HepG2 (cell line): Measurements from ENCODE around the gene BBS9. TPM values are rescaled to one million over a fixed set of nuclear protein-coding genes. Genes with fewer than 3 reads are reported as not detected.

Source experiments
- ATAC-seq: fragments of 200-7000 bp; cut with Tn5 transposase; 3 replicates; pipeline ENCODE4 v1.9.1; 2020; ENCODE audit warnings: mild to moderate bottlenecking, moderate library complexity
- BruUV-seq: library from RNA; stranded (reverse); fragments of 400-500 nt; replicated peaks from 2 replicates; lab custom pipeline; 2021; lab: Mats Ljungman, UMichigan
- CTCF ChIA-PET: fragments of 300-600 bp; formaldehyde crosslinking; extraction: SDS; loops from one replicate; lab custom pipeline; 2021; ENCODE audit warnings: low total read pairs, inconsistent platforms, low intra/inter-chr PET ratio; lab: Yijun Ruan, JAX
- POLR2A ChIA-PET: fragments of 350-600 bp; sonication (Branson Sonifier 250); formaldehyde crosslinking; loops from one replicate; lab custom pipeline; 2020; ENCODE audit warnings: antibody characterized with exemption, inconsistent platforms; lab: Yijun Ruan, JAX
- DNase-seq: peaks from one replicate; pipeline ENCODE4 v3.0.0-alpha.2; 2015; ENCODE audit warnings: low spot score
- FAIRE-seq: peaks from 3 replicates; lab custom pipeline; 2011; peaks lifted over from hg19 to GRCh38; lab: Jason Lieb, UNC
- H2AFZ ChIP-seq: one replicate; pipeline ENCODE4 v1.6.1; 2011; ENCODE audit warnings: low read length, inconsistent platforms
- H3K27ac ChIP-seq: fragments of 300-600 bp; 3 replicates; pipeline ENCODE4 v1.8.0; 2011; ENCODE audit warnings: mixed run types, mild to moderate bottlenecking, mixed read lengths, low read length, inconsistent platforms; ENCODE audit not compliant: insufficient read depth; ENCODE audit errors: extremely low read length
- H3K27me3 ChIP-seq, 2 experiments: fragments of 200-600 bp in 1 of 2; 2 replicates in 1 of 2; 3 replicates in 1 of 2; pipeline versions ENCODE4 v1.6.0 to v1.8.0; 2011; ENCODE audit warnings: low read length in 2 of 2, mild to moderate bottlenecking in 2 of 2, moderate library complexity in 2 of 2, inconsistent platforms in 1 of 2; ENCODE audit not compliant: insufficient read depth in 2 of 2, control insufficient read depth in 1 of 2
- H3K36me3 ChIP-seq, 2 experiments: fragments of 200-600 bp in 1 of 2; replicated peaks in 1 of 2; 2 replicates in 1 of 2; 3 replicates in 1 of 2; pipeline versions ENCODE4 v1.5.1 to v1.8.0; 2011; ENCODE audit warnings: low read length in 2 of 2, inconsistent platforms in 1 of 2; ENCODE audit not compliant: insufficient read depth in 2 of 2, control insufficient read depth in 1 of 2
- H3K4me1 ChIP-seq: 2 replicates; pipeline ENCODE4 v1.5.1; 2012; ENCODE audit warnings: low read length, inconsistent platforms; ENCODE audit not compliant: insufficient read depth
- H3K4me2 ChIP-seq: 2 replicates; pipeline ENCODE4 v1.6.0; 2011; ENCODE audit warnings: low read depth, low read length, inconsistent platforms
- H3K4me3 ChIP-seq, 3 experiments: fragments of 200-600 bp in 1 of 3; sonication (generic), shearing (Covaris generic) in 1 of 3; replicated peaks in 1 of 3; 2 replicates each; pipeline ENCODE4 v1.5.1; 2011 to 2016; ENCODE audit warnings: low read length in 3 of 3, inconsistent platforms in 2 of 3, low read depth in 2 of 3, mild to moderate bottlenecking in 2 of 3, control low read depth in 1 of 3, mixed read lengths in 1 of 3; ENCODE audit not compliant: insufficient read depth in 1 of 3
- H3K79me2 ChIP-seq: one replicate; pipeline ENCODE4 v1.6.1; 2011; ENCODE audit warnings: low read length, inconsistent platforms; ENCODE audit not compliant: insufficient read depth
- H3K9ac ChIP-seq: 2 replicates; pipeline ENCODE4 v1.6.0; 2011; ENCODE audit warnings: mild to moderate bottlenecking, low read depth, low read length, inconsistent platforms; ENCODE audit not compliant: insufficient read depth
- H3K9me3 ChIP-seq: 2 replicates; pipeline ENCODE4 v1.5.1; 2012; ENCODE audit warnings: mild to moderate bottlenecking, low read length
- H4K20me1 ChIP-seq: 2 replicates; pipeline ENCODE4 v1.6.0; 2011; ENCODE audit warnings: inconsistent platforms, mild to moderate bottlenecking, low read length, moderate library complexity; ENCODE audit not compliant: insufficient read depth
- ATF7 ChIP-seq, 2 experiments: fragments of 450-650 bp in 1 of 2; sonication (generic) in 1 of 2; formaldehyde crosslinking in 1 of 2; IDR thresholded peaks; 2 replicates each; pipeline versions ENCODE4 v1.4.0 to v1.6.1; 2016 to 2020; ENCODE audit warnings: antibody characterized with exemption in 1 of 2, mild to moderate bottlenecking in 1 of 2, missing genetic modification reagents in 1 of 2
- CREB1 ChIP-seq, 2 experiments: fragments of 450-650 bp in 1 of 2; IDR thresholded peaks; 2 replicates each; pipeline ENCODE4 v1.6.1; 2016 to 2017; ENCODE audit warnings: control low read depth in 1 of 2, mild to moderate bottlenecking in 1 of 2, missing compliant biosample characterization in 1 of 2, missing genetic modification characterization in 1 of 2
- KDM3A ChIP-seq: IDR thresholded peaks from 2 replicates; pipeline ENCODE4 v1.6.1; 2018; ENCODE audit warnings: low read depth, missing compliant biosample characterization
- KLF9 ChIP-seq: IDR thresholded peaks from 2 replicates; pipeline ENCODE4 v1.6.1; 2016; ENCODE audit warnings: low read depth
- RBAK ChIP-seq: sonication (generic); formaldehyde crosslinking; IDR thresholded peaks from 2 replicates; pipeline ENCODE4 v1.5.1; 2020; ENCODE audit warnings: mild to moderate bottlenecking, missing genetic modification reagents
- SIN3A ChIP-seq: IDR thresholded peaks from 2 replicates; pipeline ENCODE4 v1.6.1; 2011; ENCODE audit warnings: low read depth, mild to moderate bottlenecking, control low read depth, low read length, borderline replicate concordance
- TMF1 ChIP-seq: sonication (generic); formaldehyde crosslinking; IDR thresholded peaks from 2 replicates; pipeline ENCODE4 v1.8.1; 2022; ENCODE audit warnings: low read depth, missing genetic modification reagents
- ZIK1 ChIP-seq: sonication (generic); formaldehyde crosslinking; IDR thresholded peaks from 2 replicates; pipeline ENCODE4 v1.5.0; 2020; ENCODE audit warnings: mild to moderate bottlenecking, low read depth, missing genetic modification reagents, borderline replicate concordance
- ZMYM3 ChIP-seq: sonication (generic); formaldehyde crosslinking; IDR thresholded peaks from 2 replicates; pipeline ENCODE4 v1.5.1; 2020; ENCODE audit warnings: mild to moderate bottlenecking, missing genetic modification reagents
- ZNF263 ChIP-seq: sonication (generic); formaldehyde crosslinking; IDR thresholded peaks from 2 replicates; pipeline ENCODE4 v1.4.0; 2020; ENCODE audit warnings: missing genetic modification reagents
- ZNF343 ChIP-seq: sonication (generic); formaldehyde crosslinking; IDR thresholded peaks from 2 replicates; pipeline ENCODE4 v1.4.0; 2020; ENCODE audit warnings: mild to moderate bottlenecking, missing genetic modification reagents
- ZNF414 ChIP-seq: sonication (generic); formaldehyde crosslinking; IDR thresholded peaks from 2 replicates; pipeline ENCODE4 v1.5.0; 2020; ENCODE audit warnings: missing genetic modification reagents
- ZNF460 ChIP-seq: sonication (generic); formaldehyde crosslinking; IDR thresholded peaks from 2 replicates; pipeline ENCODE4 v1.5.1; 2020; ENCODE audit warnings: missing genetic modification reagents, mild to moderate bottlenecking, borderline replicate concordance
- ZNF552 ChIP-seq: sonication (generic); formaldehyde crosslinking; IDR thresholded peaks from 2 replicates; pipeline ENCODE4 v1.9.0; 2022; ENCODE audit warnings: missing genetic modification reagents, mild to moderate bottlenecking, borderline replicate concordance
- ZSCAN31 ChIP-seq: sonication (generic); formaldehyde crosslinking; IDR thresholded peaks from 2 replicates; pipeline ENCODE4 v1.5.0; 2020; ENCODE audit warnings: low read depth, mild to moderate bottlenecking, missing genetic modification reagents
- WGBS: methylation state at CpG from one replicate; pipeline ENCODE4 v1.1.6; 2017; ENCODE audit warnings: low lambda C conversion rate; 5-methylcytosine and 5-hydroxymethylcytosine counted together
- in situ Hi-C: cut with HindIII; loops from 2 replicates; pipeline ENCODE4 v1.10.0; 2017; ENCODE audit warnings: low pct_unique_long_range_greater_than_20kb; ENCODE audit not compliant: extremely low pct_ligation_motif_present
- intact Hi-C: fragments of 100-400 bp; cut with micrococcal nuclease; formaldehyde crosslinking; loops from one replicate; pipeline ENCODE4 v1.10.0; 2022; ENCODE audit not compliant: unreplicated experiment
- polyA plus RNA-seq, 8 experiments: library from polyadenylated mRNA; depleted of rRNA in 3 of 8; stranded (reverse) in 7 of 8; unstranded in 1 of 8; fragments of >200 nt; fragmentation: Illumina TruSeq in 4 of 8; extraction: Trizol in 4 of 8; gene quantifications; 2 replicates each; pipeline versions ENCODE4 v1.2.1 to v1.2.3, GENCODE V29; 2011 to 2016; ENCODE audit warnings: low read depth in 4 of 8, missing spikeins in 1 of 8, mixed read lengths in 1 of 8; ENCODE audit not compliant: insufficient read depth in 1 of 8
- total RNA-seq, 5 experiments: library from RNA; depleted of rRNA; stranded (reverse); fragments of >200 nt; fragmentation: Illumina TruSeq; extraction: Trizol; gene quantifications; 2 replicates each; pipeline ENCODE4 v1.2.3, GENCODE V29; 2016; ENCODE audit warnings: low read depth in 1 of 5
- TF ChIP-seq, protein P1 (sequence below): sonication (generic); formaldehyde crosslinking; IDR thresholded peaks from 2 replicates; pipeline ENCODE4 v1.5.0; 2020; ENCODE audit warnings: mild to moderate bottlenecking, missing genetic modification reagents

BBS9 gene
- total and polyA plus RNA-seq, 2 of the 13 experiments (the other 11 are each of a cell fraction or from before 2014, with no cell fraction given): 5.1 to 7.8 TPM

- POLR2A ChIA-PET: interaction anchor here (1.4 to 2.5 kb wide), 3 partner anchors 48 to 614 kb away, joined by 3 to 10 read pairs (median 5); partner anchors contain the start of genes AVL9 and NT5C3A
- H3K9ac ChIP-seq: no peak overlapping the region
Observed at GRCh38 chr7:33109758-33110238, 19.6 kb upstream of the BBS9 start.

More at GRCh38 chr7:33109758-33110238, 19.6 kb upstream of the BBS9 start:
- intact Hi-C loops: loop anchor here (2.0 to 5.0 kb wide), 4 partner anchors 47 to 217 kb away; partner anchors contain the start of genes FKBP9, KBTBD2 and NT5C3A
- WGBS: 19% methylated on average over 11 of the region's 11 CpGs
- BruUV-seq: no TSS peak
- peak overlapping the region; percentile 54 to 87 (median 57) for H3K4me3 ChIP-seq
- H3K4me2 ChIP-seq: peak overlapping the region; percentile 67
- DNase-seq: no peak
- no peak for TF ChIP-seq ZIK1 (CRISPR knock-in tag)
- no peak for TF ChIP-seq ZNF263 (CRISPR knock-in tag)
- TF ChIP-seq ZNF414 (CRISPR knock-in tag): no peak
- peak; percentile 97 for TF ChIP-seq ATF7 (IDR thresholded peaks at IDR 0.05)
- no peak for TF ChIP-seq ATF7 (CRISPR knock-in tag; IDR thresholded peaks at IDR 0.05)
- TF ChIP-seq, protein P1, sequence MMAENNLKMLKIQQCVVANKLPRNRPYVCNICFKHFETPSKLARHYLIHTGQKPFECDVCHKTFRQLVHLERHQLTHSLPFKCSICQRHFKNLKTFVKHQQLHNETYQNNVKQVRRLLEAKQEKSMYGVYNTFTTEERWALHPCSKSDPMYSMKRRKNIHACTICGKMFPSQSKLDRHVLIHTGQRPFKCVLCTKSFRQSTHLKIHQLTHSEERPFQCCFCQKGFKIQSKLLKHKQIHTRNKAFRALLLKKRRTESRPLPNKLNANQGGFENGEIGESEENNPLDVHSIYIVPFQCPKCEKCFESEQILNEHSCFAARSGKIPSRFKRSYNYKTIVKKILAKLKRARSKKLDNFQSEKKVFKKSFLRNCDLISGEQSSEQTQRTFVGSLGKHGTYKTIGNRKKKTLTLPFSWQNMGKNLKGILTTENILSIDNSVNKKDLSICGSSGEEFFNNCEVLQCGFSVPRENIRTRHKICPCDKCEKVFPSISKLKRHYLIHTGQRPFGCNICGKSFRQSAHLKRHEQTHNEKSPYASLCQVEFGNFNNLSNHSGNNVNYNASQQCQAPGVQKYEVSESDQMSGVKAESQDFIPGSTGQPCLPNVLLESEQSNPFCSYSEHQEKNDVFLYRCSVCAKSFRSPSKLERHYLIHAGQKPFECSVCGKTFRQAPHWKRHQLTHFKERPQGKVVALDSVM (CRISPR knock-in tag): no peak
- TF ChIP-seq TMF1 (CRISPR knock-in tag): no peak
- TF ChIP-seq RBAK (CRISPR knock-in tag): no peak
- TF ChIP-seq CREB1 (IDR thresholded peaks at IDR 0.05): peak; percentile 95
- TF ChIP-seq CREB1 (CRISPR knock-in tag; IDR thresholded peaks at IDR 0.05): no peak
- TF ChIP-seq KDM3A (CRISPR knock-in tag): no peak
- TF ChIP-seq ZNF343 (CRISPR knock-in tag): no peak
- peak; percentile 12; the same call in 1 of the 2 replicates for TF ChIP-seq ZNF460 (CRISPR knock-in tag)
- TF ChIP-seq KLF9 (CRISPR knock-in tag): no peak
- no peak for TF ChIP-seq ZMYM3 (CRISPR knock-in tag)
- TF ChIP-seq ZSCAN31 (CRISPR knock-in tag): peak; percentile 1; the same call in 1 of the 2 replicates
- peak; percentile 4; the same call in 1 of the 2 replicates for TF ChIP-seq SIN3A
- TF ChIP-seq ZNF552 (CRISPR knock-in tag): no peak
- TF ChIP-seq, all 625 proteins: peak for 5
- Histone ChIP-seq H3K9me3 (no peaks in the 10 kb centered on the region), H3K27ac (no peak overlapping the region), H3K4me1 (peaks cover 53% of the 10 kb centered on the region), H3K27me3 (peaks cover 1 to 12% of the 10 kb centered on the region in 2 experiments; a peak in 2 of 5 replicates), H3K36me3 (peaks cover 0 to 4% of the 10 kb centered on the region in 2 experiments; a peak in 1 of 5 replicates), H2AFZ (no peak overlapping the region), H3K79me2 (peaks cover 40% of the 10 kb centered on the region), H4K20me1 (peaks cover 12% of the 10 kb centered on the region)
- no peak for FAIRE-seq
- CTCF ChIA-PET: no interaction called here
- in situ Hi-C loops: no loop called here
- ATAC-seq: no peak
